Heart right ventricle (tissue), 16 donors: Measurements from ENCODE around the gene CYTH2. TPM values are rescaled to one million over a fixed set of nuclear protein-coding genes. Genes with fewer than 3 reads are reported as not detected.
A peak's percentile ranks its signal among the peaks of the same experiment; 100 is the strongest.

ENCODE experiments used
- ATAC-seq, 8 donors: fragments of 200-7000 bp; cut with Tn5 transposase; one replicate each; pipeline ENCODE4 v1.9.1; 2020; ENCODE audit warnings: mild to moderate bottlenecking in 8 of 8, moderate library complexity in 8 of 8, moderate number of reproducible peaks in 1 of 8
- DNase-seq, 2 donors: peaks; one replicate each; pipeline ENCODE4 v3.0.0-alpha.2; 2020
- H3K27ac ChIP-seq, 10 donors: fragments of 200-600 bp; sonication (generic) in 2 of 10; one replicate each; pipeline versions ENCODE4 v1.5.0 to v1.8.0; 2020 to 2022; ENCODE audit warnings: mild to moderate bottlenecking in 3 of 10
- H3K27me3 ChIP-seq, 7 donors: fragments of 200-600 bp; one replicate each; pipeline ENCODE4 v1.8.0; 2021 to 2022; ENCODE audit warnings: mild to moderate bottlenecking in 2 of 7
- H3K36me3 ChIP-seq, 9 donors: fragments of 200-600 bp; sonication (generic) in 1 of 9; one replicate each; pipeline versions ENCODE4 v1.5.0 to v1.8.0; 2020 to 2022; ENCODE audit warnings: mild to moderate bottlenecking in 2 of 9
- H3K4me1 ChIP-seq, 9 donors: fragments of 200-600 bp; sonication (generic) in 1 of 9; one replicate each; pipeline versions ENCODE4 v1.5.0 to v1.8.0; 2020 to 2022; ENCODE audit warnings: mild to moderate bottlenecking in 4 of 9
- H3K4me3 ChIP-seq, 10 donors: fragments of 200-600 bp; sonication (generic) in 2 of 10; one replicate each; pipeline versions ENCODE4 v1.5.0 to v1.8.0; 2020 to 2022; ENCODE audit warnings: mild to moderate bottlenecking in 7 of 10, moderate library complexity in 2 of 10
- H3K9me3 ChIP-seq, 11 donors: fragments of 200-600 bp in 10 of 11; sonication (generic) in 2 of 11; one replicate each; pipeline versions ENCODE4 v1.5.0 to v1.8.0; 2013 to 2022; ENCODE audit warnings: mild to moderate bottlenecking in 2 of 11, control low read depth in 1 of 11, moderate library complexity in 1 of 11
- CTCF ChIP-seq, 9 donors: fragments of 200-600 bp; sonication (generic) in 2 of 9; IDR thresholded peaks; one replicate each; pipeline versions ENCODE4 v1.5.0 to v1.8.0; 2021 to 2022; ENCODE audit warnings: antibody characterized with exemption in 9 of 9, mild to moderate bottlenecking in 5 of 9, moderate library complexity in 1 of 9
- WGBS, 2 donors: extraction: QIAGEN DNeasy Blood & Tissue Kit; methylation state at CpG; one replicate each; pipeline ENCODE4 v1.1.7; 2013; ENCODE audit warnings: inconsistent platforms in 1 of 2; 5-methylcytosine and 5-hydroxymethylcytosine counted together
- intact Hi-C, 10 donors: fragments of 100-400 bp; cut with DNase I; formaldehyde crosslinking; loops; one replicate each; pipeline versions ENCODE4 v1.11.1 to v1.14.2; 2022
- polyA plus RNA-seq, 2 donors: library from polyadenylated mRNA; stranded (reverse); fragments of 200-250 nt; gene quantifications; one replicate each; pipeline ENCODE4 v1.2.3, GENCODE V29; 2013
- total RNA-seq, 10 donors: library from RNA; stranded (reverse); fragmentation: NEBNext Ultra II Directional in 3 of 10; extraction: Animal tissue kit (Norgen Biotek cat#: 25700) in 3 of 10; gene quantifications; one replicate each; pipeline versions ENCODE4 v1.2.1 to v1.2.4, GENCODE V29; 2021 to 2023
- donor health status: Arrhythmogenic right ventricular cardiomyopathy.
- donor health status: ischemic (EF 13 %, LVEDD 7.1; RV severe dilation, severe dysfunction).
- donor health status: healthy with polysubstance abuse.
- donor health status: DM: no; HTN: yes; CAD: no.
- donor health status: DM: no; HTN: no; CAD: no.
- donor health status: ischemic (EF 25% LVEDD 6.9; RV normal size, moderate dysfunction).
- donor health status: ischemic (EF 25% LVEDD 5.7; RV mildly dilated, moderate dysfunction).
- donor health status: healthy.
- donor health status: DM: yes; HTN: yes; CAD: no.
- donor health status: Ischemic cardiomyopathy.
- donor health status: ischemic (EF 35%, LVEDD 5.7; RV mildly dilated, moderate dysfunction).
- donor health status: nonischemic (EF 11% LVEDD 7.7; RV severe dilation, severe dysfunction).
- donor health status: DM: yes; HTN: yes; CAD: no.
- donor health status: PGD.
- donor health status: ischemic (EF 29% LVEDD 5.4; RV normal size, mild dysfunction).
- donor health status: nonischemic (EF 23%, LVEDD 6.1; RV moderate dilation, normal function).

Gene CYTH2
- total and polyA plus RNA-seq, 12 donors = 25.8 to 41.9 (median 32.2) TPM

- intact Hi-C loops = no loop called here
- Histone ChIP-seq H3K4me1 (no peaks in the 10 kb centered on the region), H3K27ac (no peak overlapping the region), H3K27me3 (no peaks in the 10 kb centered on the region), H3K36me3 (peaks cover 0 to 87% (median 48%) of the 10 kb centered on the region in 9 donors), H3K4me3 (no peak overlapping the region), H3K9me3 (no peaks in the 10 kb centered on the region)
- WGBS, 2 donors = 94 to 97% methylated on average over 22 of the region's 22 CpGs
- ATAC-seq (peak in 1 of 8 donors; percentile 5), DNase-seq (no peak)
- TF ChIP-seq CTCF (IDR thresholded peaks at IDR 0.05) = no peak
These were observed 14.9 kb upstream of the CYTH2 start for GRCh38 chr19:48454150-48454730.

- ATAC-seq = no peak
- no peak for TF ChIP-seq CTCF (IDR thresholded peaks at IDR 0.05)
- no peak within 1 kb of the TSS for H3K4me3 ChIP-seq
- no peak within 1 kb of the TSS for H3K27ac ChIP-seq
- whole genome bisulfite sequencing, 2 donors = 89% methylated on average over 16 of the region's 16 CpGs
- peaks cover 0 to 76% (median 41%) of the 10 kb centered on the region in 9 donors for H3K36me3 ChIP-seq
- intact Hi-C loops = no loop called here
- H3K9me3 ChIP-seq = no peaks in the 10 kb centered on the region
- DNase-seq = no peak
- no peaks in the 10 kb centered on the region for H3K4me1 ChIP-seq
- no peaks in the 10 kb centered on the region for H3K27me3 ChIP-seq
These were observed 13.8 kb upstream of the CYTH2 start, which contains the start of gene KCNJ14 for GRCh38 chr19:48455171-48455907. Gene KCNJ14, plus strand, starts transcription at chr19:48455574. Its CDS starts 6,151 bp downstream, at chr19:48461725.

- peak in 2 of 8 donors; percentile 12 to 17 for ATAC-seq
- intact Hi-C loops = no loop called here
- no peak overlapping the region for H3K27ac ChIP-seq
- H3K9me3 ChIP-seq = no peaks in the 10 kb centered on the region
- no peak for TF ChIP-seq CTCF (IDR thresholded peaks at IDR 0.05)
- no peaks in the 10 kb centered on the region for H3K4me1 ChIP-seq
- H3K36me3 ChIP-seq = peaks cover 0 to 69% (median 34%) of the 10 kb centered on the region in 9 donors
- 90 to 91% methylated on average over 11 of the region's 11 CpGs for WGBS, 2 donors
- DNase-seq = no peak
- no peak overlapping the region for H3K4me3 ChIP-seq
- H3K27me3 ChIP-seq = no peaks in the 10 kb centered on the region
These were observed 13.1 kb upstream of the CYTH2 start for GRCh38 chr19:48455908-48456562.

- Histone ChIP-seq H3K9me3 (no peaks in the 10 kb centered on the region), H3K27me3 (no peaks in the 10 kb centered on the region), H3K36me3 (peaks cover 0 to 61% (median 25%) of the 10 kb centered on the region in 9 donors), H3K27ac (no peak overlapping the region), H3K4me1 (no peaks in the 10 kb centered on the region), H3K4me3 (no peak overlapping the region)
- ATAC-seq (no peak), DNase-seq (no peak)
- WGBS, 2 donors = 95 to 99% methylated on average over 4 of the region's 4 CpGs
- TF ChIP-seq CTCF (IDR thresholded peaks at IDR 0.05) = no peak
- intact Hi-C loops = no loop called here
These were observed 12.3 kb upstream of the CYTH2 start for GRCh38 chr19:48456864-48457263.
